SK-N-SH treated with all-trans-retinoic acid at 6 μM for 48 hours (cell line): Measurements from ENCODE around the gene NAB1.

ENCODE experiments used
- ARNTL ChIP-seq: fragments of 450-650 bp; formaldehyde crosslinking; IDR thresholded peaks from 2 replicates; pipeline ENCODE4 v1.5.0; 2020; ENCODE audit warnings: low read depth, mild to moderate bottlenecking, moderate library complexity, borderline replicate concordance
- GLIS3 ChIP-seq: fragments of 250-450 bp; sonication (Bioruptor Pico); IDR thresholded peaks from 2 replicates; pipeline ENCODE4 v1.5.0; 2020; ENCODE audit warnings: mild to moderate bottlenecking, moderate library complexity
- RARB ChIP-seq: fragments of 250-450 bp; sonication (Bioruptor Pico); IDR thresholded peaks from 2 replicates; pipeline ENCODE4 v1.8.0; 2021; ENCODE audit warnings: mild to moderate bottlenecking, moderate library complexity
- TCF4 ChIP-seq: fragments of 250-450 bp; sonication (Bioruptor Pico); IDR thresholded peaks from 2 replicates; pipeline ENCODE4 v1.8.0; 2021; ENCODE audit warnings: mild to moderate bottlenecking, moderate library complexity, borderline replicate concordance
- TF ChIP-seq, protein P1 (sequence below): fragments of 250-450 bp; sonication (Bioruptor Pico); IDR thresholded peaks from 2 replicates; pipeline ENCODE4 v1.8.0; 2020; ENCODE audit warnings: mild to moderate bottlenecking, moderate library complexity, borderline replicate concordance
- TF ChIP-seq, protein P2 (sequence below): fragments of 250-450 bp; sonication (Bioruptor Pico); IDR thresholded peaks from 2 replicates; pipeline ENCODE4 v1.8.0; 2021; ENCODE audit warnings: low read depth, mild to moderate bottlenecking, moderate library complexity, borderline replicate concordance

DNA sequence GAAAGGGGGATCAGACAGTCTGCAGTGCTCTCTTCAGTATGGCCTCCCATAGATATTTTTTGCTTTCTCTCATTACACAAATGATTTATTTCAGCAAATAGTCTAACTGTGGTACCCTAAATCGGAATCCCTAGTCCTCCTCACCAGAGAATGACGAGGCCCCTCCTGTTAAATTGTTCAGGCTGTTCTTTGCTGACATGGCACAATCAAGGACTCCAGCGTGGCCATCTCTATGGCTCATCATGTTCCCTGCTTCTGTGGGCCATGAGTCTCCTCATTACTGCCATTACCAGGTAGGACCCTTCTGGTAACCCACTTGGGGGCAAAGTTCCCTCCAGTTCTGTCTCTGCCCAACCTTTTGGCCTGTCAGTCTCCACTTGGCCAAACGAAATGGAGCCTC, 62.2 kb downstream of the NAB1 start:
- no peak for TF ChIP-seq RARB (CRISPR knock-in tag)
- TF ChIP-seq, protein P1, sequence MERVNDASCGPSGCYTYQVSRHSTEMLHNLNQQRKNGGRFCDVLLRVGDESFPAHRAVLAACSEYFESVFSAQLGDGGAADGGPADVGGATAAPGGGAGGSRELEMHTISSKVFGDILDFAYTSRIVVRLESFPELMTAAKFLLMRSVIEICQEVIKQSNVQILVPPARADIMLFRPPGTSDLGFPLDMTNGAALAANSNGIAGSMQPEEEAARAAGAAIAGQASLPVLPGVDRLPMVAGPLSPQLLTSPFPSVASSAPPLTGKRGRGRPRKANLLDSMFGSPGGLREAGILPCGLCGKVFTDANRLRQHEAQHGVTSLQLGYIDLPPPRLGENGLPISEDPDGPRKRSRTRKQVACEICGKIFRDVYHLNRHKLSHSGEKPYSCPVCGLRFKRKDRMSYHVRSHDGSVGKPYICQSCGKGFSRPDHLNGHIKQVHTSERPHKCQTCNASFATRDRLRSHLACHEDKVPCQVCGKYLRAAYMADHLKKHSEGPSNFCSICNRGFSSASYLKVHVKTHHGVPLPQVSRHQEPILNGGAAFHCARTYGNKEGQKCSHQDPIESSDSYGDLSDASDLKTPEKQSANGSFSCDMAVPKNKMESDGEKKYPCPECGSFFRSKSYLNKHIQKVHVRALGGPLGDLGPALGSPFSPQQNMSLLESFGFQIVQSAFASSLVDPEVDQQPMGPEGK (CRISPR knock-in tag): no peak
- TF ChIP-seq ARNTL (CRISPR knock-in tag): no peak
- no peak for TF ChIP-seq TCF4 (CRISPR knock-in tag)
- no peak for TF ChIP-seq GLIS3
- TF ChIP-seq, protein P2, sequence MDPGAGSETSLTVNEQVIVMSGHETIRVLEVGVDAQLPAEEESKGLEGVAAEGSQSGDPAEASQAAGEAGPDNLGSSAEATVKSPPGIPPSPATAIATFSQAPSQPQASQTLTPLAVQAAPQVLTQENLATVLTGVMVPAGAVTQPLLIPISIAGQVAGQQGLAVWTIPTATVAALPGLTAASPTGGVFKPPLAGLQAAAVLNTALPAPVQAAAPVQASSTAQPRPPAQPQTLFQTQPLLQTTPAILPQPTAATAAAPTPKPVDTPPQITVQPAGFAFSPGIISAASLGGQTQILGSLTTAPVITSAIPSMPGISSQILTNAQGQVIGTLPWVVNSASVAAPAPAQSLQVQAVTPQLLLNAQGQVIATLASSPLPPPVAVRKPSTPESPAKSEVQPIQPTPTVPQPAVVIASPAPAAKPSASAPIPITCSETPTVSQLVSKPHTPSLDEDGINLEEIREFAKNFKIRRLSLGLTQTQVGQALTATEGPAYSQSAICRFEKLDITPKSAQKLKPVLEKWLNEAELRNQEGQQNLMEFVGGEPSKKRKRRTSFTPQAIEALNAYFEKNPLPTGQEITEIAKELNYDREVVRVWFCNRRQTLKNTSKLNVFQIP (CRISPR knock-in tag): no peak
